Neural cell (in vitro differentiated cells): ENCODE data around the gene MYO5C. TPM values are rescaled to one million over a fixed set of nuclear protein-coding genes. Genes with fewer than 3 reads are reported as not detected.

Source experiments
- H2AFZ ChIP-seq: fragments of 200-600, 300-800 bp; sonication (generic), shearing (Covaris generic); 2 replicates; pipeline ENCODE4 v1.6.0; 2014; ENCODE audit warnings: low read depth, mild to moderate bottlenecking, antibody characterized with exemption, low read length, moderate library complexity
- H3F3A ChIP-seq: fragments of 200-600 bp; shearing (Covaris generic); 2 replicates; pipeline ENCODE4 v1.6.1; 2016; ENCODE audit warnings: mild to moderate bottlenecking, moderate library complexity, mixed read lengths, antibody characterized with exemption, low read length; ENCODE audit not compliant: insufficient read depth, poor library complexity, severe bottlenecking
- H3K27ac ChIP-seq: fragments of 200-600, 300-800 bp; sonication (generic), shearing (Covaris generic); 2 replicates; pipeline ENCODE4 v1.5.1; 2014; ENCODE audit warnings: mild to moderate bottlenecking, low read length, moderate library complexity
- H3K27me3 ChIP-seq: fragments of 300-800, 200-600 bp; sonication (generic), shearing (Covaris generic); 2 replicates; pipeline ENCODE4 v1.6.0; 2014; ENCODE audit warnings: mild to moderate bottlenecking, low read depth, low read length, moderate library complexity; ENCODE audit not compliant: insufficient read depth
- H3K36me3 ChIP-seq: fragments of 300-800, 200-600 bp; sonication (generic), shearing (Covaris generic); 2 replicates; pipeline ENCODE4 v1.5.1; 2014; ENCODE audit warnings: mild to moderate bottlenecking, antibody characterized with exemption, low read length, moderate library complexity; ENCODE audit not compliant: insufficient read depth
- H3K4me2 ChIP-seq: fragments of 300-800, 200-600 bp; sonication (generic), shearing (Covaris generic); 2 replicates; pipeline ENCODE4 v1.6.0; 2014; ENCODE audit warnings: mild to moderate bottlenecking, low read length
- H3K4me3 ChIP-seq: fragments of 300-800, 200-600 bp; sonication (generic), shearing (Covaris generic); 2 replicates; pipeline ENCODE4 v1.5.1; 2014; ENCODE audit warnings: mild to moderate bottlenecking, low read length, moderate library complexity
- H3K79me2 ChIP-seq: fragments of 200-600 bp; shearing (Covaris generic); replicated peaks from 2 replicates; pipeline ENCODE4 v1.6.0; 2014; ENCODE audit warnings: mild to moderate bottlenecking, low read length, moderate library complexity; ENCODE audit not compliant: insufficient read depth
- H3K9ac ChIP-seq: fragments of 300-800, 200-600 bp; sonication (generic), shearing (Covaris generic); 2 replicates; pipeline ENCODE4 v1.6.1; 2016; ENCODE audit warnings: mild to moderate bottlenecking, low read length, mixed read lengths
- H3K9me2 ChIP-seq: fragments of 200-600 bp; shearing (Covaris generic); 2 replicates; pipeline ENCODE4 v1.6.1; 2016; ENCODE audit warnings: mild to moderate bottlenecking, low read length, mixed read lengths; ENCODE audit not compliant: insufficient read depth
- H3K9me3 ChIP-seq: fragments of 200-600, 300-800 bp; sonication (generic), shearing (Covaris generic); 2 replicates; pipeline ENCODE4 v1.6.1; 2016; ENCODE audit warnings: mild to moderate bottlenecking, mixed run types, low read length, moderate library complexity, mixed read lengths
- H4K20me1 ChIP-seq: fragments of 200-600 bp; shearing (Covaris generic); 2 replicates; pipeline ENCODE4 v1.6.1; 2016; ENCODE audit warnings: mild to moderate bottlenecking, mixed run types; ENCODE audit not compliant: insufficient read depth
- CTCF ChIP-seq: fragments of 450-650 bp; IDR thresholded peaks from 2 replicates; pipeline ENCODE4 v1.5.1; 2014; ENCODE audit warnings: antibody characterized with exemption, mild to moderate bottlenecking, moderate library complexity; ENCODE audit not compliant: poor library complexity, severe bottlenecking
- EP300 ChIP-seq: fragments of 450-650 bp; conservative IDR thresholded peaks from 2 replicates; pipeline ENCODE4 v1.6.1; 2014; ENCODE audit warnings: antibody characterized with exemption, mild to moderate bottlenecking, moderate library complexity; ENCODE audit not compliant: poor library complexity, severe bottlenecking
- EZH2 ChIP-seq: fragments of 200-600, 300-800 bp; shearing (Covaris generic), sonication (generic); IDR thresholded peaks from 2 replicates; pipeline ENCODE4 v1.6.1; 2014; ENCODE audit warnings: antibody characterized with exemption, low read length, borderline replicate concordance, mild to moderate bottlenecking; ENCODE audit not compliant: insufficient read depth, poor library complexity, severe bottlenecking
- MXI1 ChIP-seq: fragments of 450-650 bp; conservative IDR thresholded peaks from 2 replicates; pipeline ENCODE4 v1.6.1; 2014; ENCODE audit warnings: antibody characterized with exemption, mild to moderate bottlenecking; ENCODE audit not compliant: poor library complexity, severe bottlenecking
- POLR2AphosphoS5 ChIP-seq: IDR thresholded peaks from 2 replicates; pipeline ENCODE4 v1.6.1; 2012
- RAD21 ChIP-seq: fragments of 450-650 bp; conservative IDR thresholded peaks from 2 replicates; pipeline ENCODE4 v1.6.1; 2014; ENCODE audit warnings: antibody characterized with exemption, mild to moderate bottlenecking, moderate library complexity
- REST ChIP-seq: IDR thresholded peaks from 2 replicates; pipeline ENCODE4 v1.6.1; 2012; ENCODE audit warnings: borderline replicate concordance
- SMC3 ChIP-seq: fragments of 450-650 bp; conservative IDR thresholded peaks from 2 replicates; pipeline ENCODE4 v1.6.1; 2014; ENCODE audit warnings: antibody characterized with exemption, mild to moderate bottlenecking, moderate library complexity; ENCODE audit not compliant: poor library complexity
- TAF1 ChIP-seq: IDR thresholded peaks from 2 replicates; pipeline ENCODE4 v1.6.1; 2012; ENCODE audit warnings: low read depth
- polyA plus RNA-seq: library from polyadenylated mRNA; depleted of rRNA; stranded (reverse); fragments of >200 nt; gene quantifications from 2 replicates; pipeline ENCODE4 v1.2.3, GENCODE V29; 2014

MYO5C gene
- polyA plus RNA-seq, 1 donor from 2014 or later = 0.77 TPM

GRCh38 chr15:52259503-52259902, 36.1 kb downstream of the MYO5C start:
- no peaks in the 10 kb centered on the region for H3F3A ChIP-seq
- no peaks in the 10 kb centered on the region for H3K36me3 ChIP-seq
- no peaks in the 10 kb centered on the region for H3K79me2 ChIP-seq
- no peaks in the 10 kb centered on the region for H4K20me1 ChIP-seq
- H3K27ac ChIP-seq = no peak overlapping the region
- no peak overlapping the region for H3K4me3 ChIP-seq
- H2AFZ ChIP-seq = no peak overlapping the region
- TF ChIP-seq EZH2 (no peak), CTCF (no peak), EP300 (no peak), SMC3 (no peak), MXI1 (no peak), POLR2AphosphoS5 (no peak), RAD21 (no peak), REST (no peak), TAF1 (no peak)
- no peak overlapping the region for H3K4me2 ChIP-seq
- no peaks in the 10 kb centered on the region for H3K9me3 ChIP-seq
- no peak overlapping the region for H3K9ac ChIP-seq
- H3K27me3 ChIP-seq = no peaks in the 10 kb centered on the region
- H3K9me2 ChIP-seq = no peaks in the 10 kb centered on the region

- no peaks in the 10 kb centered on the region for H4K20me1 ChIP-seq
- H3K9me2 ChIP-seq = no peaks in the 10 kb centered on the region
- H2AFZ ChIP-seq = no peak overlapping the region
- H3K9ac ChIP-seq = no peak overlapping the region
- H3K36me3 ChIP-seq = no peaks in the 10 kb centered on the region
- no peaks in the 10 kb centered on the region for H3K79me2 ChIP-seq
- no peak overlapping the region for H3K4me2 ChIP-seq
- no peaks in the 10 kb centered on the region for H3F3A ChIP-seq
- H3K27ac ChIP-seq = no peak overlapping the region
- H3K9me3 ChIP-seq = no peaks in the 10 kb centered on the region
- H3K27me3 ChIP-seq = no peaks in the 10 kb centered on the region
- no peak overlapping the region for H3K4me3 ChIP-seq
- TF ChIP-seq TAF1 = no peak
- no peak for TF ChIP-seq RAD21
- TF ChIP-seq CTCF = no peak
- TF ChIP-seq MXI1 = no peak
- TF ChIP-seq SMC3 = no peak
- no peak for TF ChIP-seq EP300
- TF ChIP-seq REST = no peak
- TF ChIP-seq POLR2AphosphoS5 = no peak
- no peak for TF ChIP-seq EZH2
Observed at GRCh38 chr15:52258461-52258860, 37.1 kb downstream of the MYO5C start.
